DOHH2 (cell line): ENCODE measurements around the gene CNTN1.

ENCODE experiments used
- CTCF ChIP-seq: fragments of 200-600 bp; sonication (generic); IDR thresholded peaks from one replicate; pipeline ENCODE4 v1.5.1; 2014; ENCODE audit warnings: antibody characterized with exemption, mild to moderate bottlenecking, low read depth, low read length; ENCODE audit not compliant: poor library complexity, severe bottlenecking
- EZH2phosphoT487 ChIP-seq: fragments of 200-600 bp; sonication (generic); IDR thresholded peaks from 2 replicates; pipeline ENCODE4 v1.6.1; 2017; ENCODE audit warnings: borderline replicate concordance, mild to moderate bottlenecking, antibody characterized with exemption, low read length, moderate library complexity, mixed read lengths

GRCh38 chr12:40645361-40645760 lies 46.9 kb upstream of the CNTN1 start:
- no peak for TF ChIP-seq CTCF
- TF ChIP-seq EZH2phosphoT487: no peak
